ENCODE measurements around the gene TRIM4.

Gene TRIM4

GRCh38 chr7:99855236-99855635 lies 64.1 kb downstream of the TRIM4 start:
- in situ Hi-C loops (cut with HindIII; ENCODE audit: low sequenced_read_pairs) = no loop called here

- in situ Hi-C loops (cut with HindIII; ENCODE audit: low sequenced_read_pairs) = no loop called here
Observed at GRCh38 chr7:99848420-99849216, 70.7 kb downstream of the TRIM4 start.

- in situ Hi-C loops (cut with HindIII; ENCODE audit: low sequenced_read_pairs) = no loop called here
Observed at GRCh38 chr7:99844328-99844727, 75.0 kb downstream of the TRIM4 start.

DNA sequence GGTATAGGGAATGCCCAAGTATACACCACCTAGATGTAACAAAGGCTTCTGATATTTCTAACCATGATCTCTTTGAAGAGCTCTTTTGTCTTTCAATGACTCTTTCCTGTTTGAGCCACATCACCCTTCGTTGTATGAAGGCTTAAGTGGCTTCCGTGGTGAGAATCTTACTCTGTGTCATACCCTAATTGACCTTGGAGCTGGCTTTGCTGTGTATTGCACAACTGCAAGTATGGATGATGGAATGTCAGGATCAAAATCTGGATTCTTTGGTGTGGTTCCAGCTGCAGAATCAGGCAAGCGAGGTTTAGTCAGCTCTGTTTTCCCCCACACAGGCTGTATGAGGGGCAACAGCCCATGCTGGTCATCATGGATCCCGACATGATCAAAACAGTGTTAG lies 75.5 kb downstream of the TRIM4 start:
- in situ Hi-C loops (cut with HindIII; ENCODE audit: low sequenced_read_pairs) = no loop called here

DNA sequence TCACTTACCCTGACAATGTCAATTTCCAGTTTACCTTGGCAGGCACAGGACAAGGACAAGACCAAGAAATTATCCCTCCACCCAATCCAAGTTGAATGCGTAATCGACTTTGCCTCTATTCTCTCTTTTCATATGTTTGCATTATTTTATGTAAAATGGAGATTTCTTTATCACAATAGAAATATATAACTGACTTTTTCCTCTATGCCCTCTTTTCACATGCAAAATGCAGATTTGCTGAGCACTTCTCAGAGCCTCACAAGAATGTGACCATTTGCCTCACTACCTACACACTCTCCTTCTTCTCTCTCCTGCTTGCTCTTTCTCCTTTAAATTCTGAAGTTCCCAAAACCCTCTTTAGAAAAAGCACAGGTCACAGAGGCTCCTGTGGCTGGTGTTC lies 76.4 kb downstream of the TRIM4 start:
- in situ Hi-C loops (cut with HindIII; ENCODE audit: low sequenced_read_pairs) = no loop called here

All from endothelial cell of hepatic sinusoid (primary cell).